ENCODE results near the gene E2F2. TPM values are rescaled to one million over a fixed set of nuclear protein-coding genes. Genes with fewer than 3 reads are reported as not detected.

The E2F2 gene
- total RNA-seq, 1 experiment from 2014 or later = 16.3 TPM

- TF ChIP-seq ZBTB33 (IDR thresholded peaks at IDR 0.05; ENCODE audit: extremely low read depth, insufficient replicate concordance, low read length) (no peak), REST (IDR thresholded peaks at IDR 0.05; ENCODE audit: low read depth) (no peak), POLR2A (IDR thresholded peaks at IDR 0.05; ENCODE audit: borderline replicate concordance, extremely low read depth, insufficient read depth, insufficient read length) (no peak)
Observed at GRCh38 chr1:23574265-23574754, 43.3 kb upstream of the E2F2 start (continued).

GRCh38 chr1:23573574-23574182, 42.6 kb upstream of the E2F2 start:
- no peaks in the 10 kb centered on the region for H3K9me2 ChIP-seq (ENCODE audit: insufficient read depth)
- H3K9ac ChIP-seq (ENCODE audit: low read length) = no peak overlapping the region
- intact Hi-C loops (cut with micrococcal nuclease) = no loop called here
- DNase-seq (ENCODE audit: low read depth, low spot score) = no peak
- no peaks in the 10 kb centered on the region for H3K79me2 ChIP-seq (ENCODE audit: insufficient read depth, low read length)
- no peaks in the 10 kb centered on the region for H4K20me1 ChIP-seq (ENCODE audit: insufficient read depth)
- no peaks in the 10 kb centered on the region for H3K9me3 ChIP-seq (ENCODE audit: control insufficient read depth in 1 of 2, insufficient read depth in 1 of 2, low read depth in 1 of 2, low read length in 2 of 2)
- no peak overlapping the region for H3K4me2 ChIP-seq (ENCODE audit: low read length)
- no peaks in the 10 kb centered on the region for H3K27me3 ChIP-seq (ENCODE audit: insufficient read depth, low read length)
- no peaks in the 10 kb centered on the region for H3K36me3 ChIP-seq (ENCODE audit: control insufficient read depth in 1 of 2, insufficient read depth in 2 of 2, low read length in 2 of 2)
- BruUV-seq (replicated peaks) = no TSS peak
- H3K4me3 ChIP-seq (replicated peaks in 1 of 2; ENCODE audit: low read depth in 1 of 2, low read length in 2 of 2) = no peak overlapping the region
- no peak overlapping the region for H3K27ac ChIP-seq (ENCODE audit: low read depth, low read length)
- peaks cover 17 to 41% of the 10 kb centered on the region in 2 experiments for H3K4me1 ChIP-seq (ENCODE audit: control insufficient read depth in 1 of 2, insufficient read depth in 2 of 2, low read length in 2 of 2)
- ChIA-PET RAD21 (ENCODE audit: low non-redundant PET in 1 of 2, low total read pairs in 2 of 2, uncharacterized antibody in 2 of 2, unreplicated experiment in 2 of 2) (no interaction called here), CTCF (no interaction called here), POLR2A (no interaction called here)
- no peak for ATAC-seq
- H2AFZ ChIP-seq (ENCODE audit: low read depth, low read length, poor library complexity, severe bottlenecking) = no peak overlapping the region
- TF ChIP-seq EZH2 (IDR thresholded peaks at IDR 0.05) (no peak), ZBTB33 (IDR thresholded peaks at IDR 0.05; ENCODE audit: extremely low read depth, insufficient replicate concordance, low read length) (no peak), ATF3 (IDR thresholded peaks at IDR 0.05) (no peak), SRF (IDR thresholded peaks at IDR 0.05; ENCODE audit: low read depth) (no peak), YY1 (IDR thresholded peaks at IDR 0.05; ENCODE audit: extremely low read depth, insufficient replicate concordance, low read depth, low read length) (no peak), POLR2AphosphoS5 (IDR thresholded peaks at IDR 0.05; ENCODE audit: low read depth, low read length) (no peak)

Data from HCT116 (cell line).